ENCODE data around the gene TLE2.
"Not testable (repeated sequence)": the region's sequence is repeated elsewhere in the genome, so short reads cannot be mapped to it uniquely, and the experiment has no call there.

The TLE2 gene

DNA sequence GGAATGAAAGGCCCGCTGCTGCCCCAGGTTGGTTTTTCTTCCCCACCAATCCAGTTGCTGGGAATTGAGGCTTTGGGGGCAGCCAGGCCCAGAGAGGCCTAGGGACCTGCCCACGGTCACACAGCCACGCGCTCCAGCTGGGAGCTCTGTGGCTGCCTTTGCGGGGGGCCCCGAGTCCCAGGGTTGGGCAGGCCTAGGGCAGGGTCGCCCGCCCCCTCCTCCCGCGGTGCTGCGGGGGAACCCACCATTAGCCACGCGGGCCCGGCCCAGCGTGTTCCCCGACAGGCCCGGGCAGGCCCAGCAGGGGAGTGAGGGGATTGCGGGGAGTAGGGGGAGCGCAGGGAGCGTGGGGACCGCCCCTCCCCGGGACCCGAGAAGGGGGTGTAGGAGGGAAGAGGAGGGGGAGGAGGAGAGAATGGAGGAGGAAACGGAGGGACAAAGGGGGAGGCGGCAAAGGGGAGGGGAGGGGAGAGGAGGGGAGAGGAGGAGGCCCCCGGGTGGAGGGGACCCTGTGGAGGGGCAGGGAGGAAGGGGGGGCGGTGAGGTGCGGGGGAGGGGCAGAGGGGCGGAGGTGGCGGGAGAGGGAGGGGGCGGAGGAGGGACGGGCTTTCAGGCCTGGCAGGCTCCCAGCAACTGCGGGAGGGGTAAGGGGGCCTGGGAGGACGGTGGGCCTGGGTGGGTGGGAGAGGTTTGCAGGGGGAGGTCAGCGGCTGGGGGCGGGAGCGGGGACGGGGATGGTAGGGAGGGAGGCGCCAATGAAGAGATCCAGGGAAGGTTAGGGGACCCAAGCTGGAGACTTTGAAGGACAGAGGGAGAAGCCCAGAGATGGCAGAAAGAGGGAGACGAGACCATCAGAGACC, 12.9 kb upstream of the TLE2 start:
- DNase-seq (ENCODE audit: low read depth): no peak
- no peak overlapping the region for H3K4me3 ChIP-seq (ENCODE audit: control insufficient read depth, low read depth, low read length)
- TF ChIP-seq CTCF (IDR thresholded peaks at IDR 0.05; ENCODE audit: control insufficient read depth, insufficient read depth, low read depth, low read length, missing control alignments): no peak

DNA sequence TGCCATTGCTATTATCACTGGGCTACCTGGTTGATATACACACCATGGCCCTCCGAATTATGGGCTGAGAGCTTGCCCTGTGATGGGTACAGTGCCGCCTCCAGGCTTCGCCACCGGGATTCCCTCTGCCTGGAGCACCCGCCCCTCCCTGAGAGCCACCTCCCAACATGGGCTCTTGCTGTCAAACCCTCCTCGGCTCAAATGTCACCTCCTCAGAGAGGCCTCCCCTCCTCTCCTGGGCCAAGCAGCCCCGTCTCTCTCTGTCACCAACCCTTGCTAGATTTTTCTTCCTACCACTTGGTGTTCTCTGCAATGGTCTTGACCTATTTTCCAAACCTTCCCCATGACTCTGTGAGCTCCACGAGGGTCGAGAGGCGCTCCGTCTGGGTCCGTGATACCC, 12.2 kb upstream of the TLE2 start:
- H3K4me3 ChIP-seq (ENCODE audit: control insufficient read depth, low read depth, low read length): no peak overlapping the region
- no peak for DNase-seq (ENCODE audit: low read depth)
- TF ChIP-seq CTCF (IDR thresholded peaks at IDR 0.05; ENCODE audit: control insufficient read depth, insufficient read depth, low read depth, low read length, missing control alignments): no peak

DNA sequence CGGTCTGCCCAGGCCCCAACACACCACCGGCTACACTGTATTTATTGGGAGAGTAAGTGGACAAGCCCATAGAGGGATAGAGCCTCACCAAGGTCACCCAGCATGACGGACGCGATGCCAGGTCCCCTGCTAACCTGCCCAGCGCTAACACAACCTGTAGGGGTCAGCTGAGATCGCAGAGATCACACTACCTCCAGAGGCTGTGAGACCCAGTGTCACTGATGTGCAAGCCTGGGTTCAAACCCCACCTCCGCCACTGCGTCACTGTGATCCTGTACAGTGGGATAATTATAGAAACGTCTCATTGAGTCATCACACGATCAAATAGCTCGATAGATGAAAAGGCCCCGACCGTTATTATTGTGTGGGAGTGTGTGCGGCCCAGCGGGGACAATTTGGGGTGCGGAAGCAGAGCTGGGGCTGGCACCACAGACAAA, 10.6 kb upstream of the TLE2 start:
- no peak for DNase-seq (ENCODE audit: low read depth)
- no peak for TF ChIP-seq CTCF (IDR thresholded peaks at IDR 0.05; ENCODE audit: control insufficient read depth, insufficient read depth, low read depth, low read length, missing control alignments)
- H3K4me3 ChIP-seq (ENCODE audit: control insufficient read depth, low read depth, low read length): no peak overlapping the region

- DNase-seq (ENCODE audit: low read depth): no peak
- no peak for TF ChIP-seq CTCF (IDR thresholded peaks at IDR 0.05; ENCODE audit: control insufficient read depth, insufficient read depth, low read depth, low read length, missing control alignments)
These were observed 10.0 kb upstream of the TLE2 start for GRCh38 chr19:3039125-3039524.

DNA sequence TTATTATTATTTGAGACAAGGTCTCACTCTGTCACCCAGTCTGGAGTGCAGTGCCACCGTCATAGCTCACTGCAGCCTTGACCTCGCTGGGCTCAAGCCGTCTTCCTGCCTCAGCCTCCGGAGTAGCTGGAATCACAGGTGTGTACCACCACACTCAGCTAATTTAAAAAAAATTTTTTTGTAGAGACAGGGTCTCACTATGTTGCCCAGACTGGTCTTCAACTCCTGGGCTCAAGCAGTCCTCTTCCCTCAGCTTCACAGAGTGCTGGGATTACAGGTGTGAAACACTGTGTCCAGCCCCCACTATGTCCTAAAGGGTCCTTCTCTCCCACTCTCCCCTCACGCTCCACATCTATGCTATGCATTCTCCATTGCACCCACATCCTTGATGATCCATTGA, 9.1 kb upstream of the TLE2 start:
- DNase-seq (ENCODE audit: low read depth): no peak
- H3K4me3 ChIP-seq (ENCODE audit: control insufficient read depth, low read depth, low read length): no peak overlapping the region
- TF ChIP-seq CTCF (IDR thresholded peaks at IDR 0.05; ENCODE audit: control insufficient read depth, insufficient read depth, low read depth, low read length, missing control alignments): no peak

More at GRCh38 chr19:3039125-3039524, 10.0 kb upstream of the TLE2 start:
- no peak overlapping the region for H3K4me3 ChIP-seq (ENCODE audit: control insufficient read depth, low read depth, low read length)

DNA sequence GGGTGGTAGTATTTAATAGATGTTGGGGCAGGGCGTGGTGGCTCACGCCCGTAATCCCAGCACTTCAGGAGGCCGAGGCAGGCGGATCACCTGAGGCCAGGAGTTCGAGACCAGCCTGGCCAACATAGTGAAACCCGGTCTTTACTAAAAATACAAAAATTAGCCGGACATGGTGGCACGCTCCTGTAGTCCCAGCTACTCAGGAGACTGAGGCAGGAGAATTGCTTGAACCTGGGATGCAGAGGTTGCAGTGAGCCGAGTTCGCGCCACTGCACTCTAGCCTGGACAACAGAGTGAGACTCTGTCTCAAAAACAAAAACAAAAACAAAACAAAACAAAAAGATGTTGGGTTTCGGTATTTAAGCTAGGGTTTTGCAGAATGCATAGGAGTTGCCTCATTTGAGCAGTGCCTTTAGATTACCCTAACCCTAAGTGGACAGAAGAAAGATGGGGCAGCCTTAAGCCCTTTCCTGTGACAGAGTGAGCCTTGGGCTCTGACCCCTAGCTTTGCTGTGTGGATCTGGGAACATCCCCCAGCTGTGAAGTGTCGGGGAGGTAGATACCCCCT, 8.0 kb upstream of the TLE2 start:
- not testable (repeated sequence) for H3K4me3 ChIP-seq (ENCODE audit: control insufficient read depth, low read depth, low read length); DNase-seq (ENCODE audit: low read depth)
